DMS53 (cell line): ENCODE data around the gene CXCL8.
"Not testable (repeated sequence)": the region's sequence is repeated elsewhere in the genome, so short reads cannot be mapped to it uniquely, and the experiment has no call there.

Experiments used
- DNase-seq: peaks from one replicate; lab custom pipeline; 2025; lab: John Stamatoyannopoulos, UW

Gene CXCL8

DNA sequence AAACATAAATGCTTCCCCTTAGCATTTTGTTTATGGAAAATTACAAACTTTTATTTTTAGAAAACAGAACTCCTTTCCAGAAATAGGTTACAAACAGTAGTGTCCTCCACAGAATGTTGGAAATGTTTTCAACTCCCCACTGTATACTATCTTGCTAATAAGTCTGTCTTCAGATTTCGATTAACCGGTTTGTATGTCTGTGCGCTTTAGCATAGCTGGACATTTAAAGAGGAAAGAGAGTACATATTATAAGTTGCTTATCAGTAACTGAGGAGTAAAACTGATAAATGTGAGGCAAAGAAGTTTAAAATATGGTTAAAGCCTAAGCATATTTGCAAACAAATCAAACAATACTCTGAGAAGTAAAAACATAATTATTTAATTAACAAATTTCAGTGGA lies 3.4 kb downstream of the CXCL8 start:
- DNase-seq = no peak

DNA sequence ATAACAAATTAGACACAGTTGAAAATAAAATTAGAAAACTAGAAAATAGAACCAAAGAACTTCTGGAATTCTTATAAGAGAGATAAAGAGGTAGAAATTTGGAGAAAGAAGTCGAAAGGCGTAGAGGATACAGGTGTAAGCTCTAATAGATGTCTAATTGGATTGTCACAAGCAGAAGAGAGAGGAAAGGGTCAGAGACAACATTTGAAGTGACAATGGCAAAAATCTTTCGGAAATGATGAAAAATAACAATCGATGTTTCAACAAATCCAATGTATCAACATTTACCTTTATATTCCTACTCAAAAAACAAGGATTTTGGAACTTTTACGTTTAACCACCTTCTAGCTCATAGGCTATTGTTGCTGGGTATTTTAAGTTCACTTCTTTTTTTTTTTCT lies 3.8 kb downstream of the CXCL8 start:
- DNase-seq = no peak

DNA sequence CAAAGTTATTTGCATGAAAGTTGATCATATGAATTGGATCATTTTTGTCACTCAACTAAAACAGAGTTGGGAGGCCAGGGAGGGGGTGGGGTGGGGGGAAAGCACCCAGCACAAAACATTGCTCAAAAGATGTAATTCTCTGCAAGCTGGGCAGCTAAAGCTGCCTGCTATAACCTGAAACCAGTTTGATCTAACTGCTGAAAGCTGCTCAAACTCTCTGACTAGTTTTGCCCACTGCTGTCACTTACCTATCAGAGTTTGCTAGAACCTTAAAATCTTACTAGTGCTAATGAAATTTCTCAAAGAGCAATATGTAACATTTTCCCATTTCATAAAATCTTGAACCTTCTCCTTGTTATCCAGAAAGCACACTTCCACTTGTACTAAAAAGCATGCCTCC lies 10.4 kb downstream of the CXCL8 start:
- DNase-seq = no peak

- DNase-seq = no peak
Observed at GRCh38 chr4:73751166-73751565, 10.8 kb downstream of the CXCL8 start.

DNA sequence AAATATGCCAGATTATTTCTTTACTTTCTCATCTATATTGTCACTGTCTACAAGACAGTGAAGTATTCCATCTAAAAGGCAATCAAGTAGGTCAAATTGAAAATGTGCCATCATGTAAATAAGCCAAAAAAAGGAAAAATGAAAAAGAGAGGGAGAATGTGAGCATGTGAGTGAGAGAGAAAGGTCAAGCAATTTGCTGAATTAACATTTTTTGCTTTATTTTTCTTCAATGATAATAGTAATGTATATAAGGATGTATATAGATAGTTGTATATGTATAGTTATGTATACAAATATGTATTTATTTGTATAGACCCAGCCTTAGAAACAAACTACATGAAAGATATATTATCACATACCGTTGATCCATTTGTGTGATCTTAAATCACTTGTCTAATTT lies 11.5 kb downstream of the CXCL8 start:
- DNase-seq = no peak

DNA sequence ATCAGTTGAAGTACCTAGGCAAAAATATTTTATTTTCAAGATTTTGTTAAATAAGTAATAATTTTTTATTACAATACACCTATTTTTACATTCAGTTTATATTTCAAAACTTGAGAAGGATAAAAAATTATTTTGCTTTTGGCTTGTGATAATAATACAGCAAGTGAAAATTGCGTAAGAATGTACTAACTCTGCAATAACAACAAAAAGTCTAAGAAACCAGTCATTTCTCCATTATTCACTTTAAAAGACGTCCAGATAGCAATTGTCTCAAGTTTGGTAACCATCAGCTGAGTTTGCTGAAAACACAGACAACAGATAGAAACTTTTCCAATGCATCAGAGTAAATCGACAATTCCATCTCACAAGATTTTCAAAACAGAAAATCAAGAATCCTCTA lies 12.1 kb downstream of the CXCL8 start:
- DNase-seq = no peak

DNA sequence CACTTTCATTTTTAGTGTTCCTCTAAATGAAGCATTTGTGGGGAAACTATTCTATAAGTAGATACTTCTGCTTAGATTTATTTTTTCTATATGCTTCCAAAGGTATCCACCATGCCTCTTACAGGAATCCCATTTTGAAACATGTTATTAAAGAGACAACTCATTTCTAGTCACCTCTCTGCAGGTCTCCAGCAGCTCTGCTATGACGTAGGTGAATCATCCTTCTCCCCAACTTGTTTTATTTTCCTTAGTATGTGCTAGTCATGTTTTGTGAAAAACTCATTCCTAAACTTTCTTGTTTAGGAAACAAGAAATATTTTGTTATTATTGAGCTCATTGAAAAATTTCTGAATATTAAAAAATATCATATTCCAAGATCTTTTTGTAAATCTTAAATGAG lies 12.8 kb downstream of the CXCL8 start:
- no peak for DNase-seq

DNA sequence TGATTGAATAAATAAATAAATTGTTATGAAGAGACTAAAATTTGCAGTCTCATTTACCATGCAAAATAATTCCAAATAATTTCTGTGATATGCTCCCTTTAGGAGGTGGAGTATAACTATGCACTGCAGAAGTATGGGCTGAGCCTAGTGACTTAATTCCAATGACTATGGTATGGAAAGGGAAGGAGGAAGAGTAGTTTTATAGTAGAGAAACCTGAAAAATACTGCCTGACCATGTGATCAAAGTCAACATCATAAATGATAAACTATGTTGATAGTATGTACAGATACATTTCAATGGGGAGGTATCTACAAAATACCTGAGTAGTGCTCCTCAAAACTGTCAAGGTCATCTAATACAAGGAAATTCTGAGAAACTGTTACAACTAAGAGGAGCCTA lies 14.6 kb downstream of the CXCL8 start:
- DNase-seq = no peak

DNA sequence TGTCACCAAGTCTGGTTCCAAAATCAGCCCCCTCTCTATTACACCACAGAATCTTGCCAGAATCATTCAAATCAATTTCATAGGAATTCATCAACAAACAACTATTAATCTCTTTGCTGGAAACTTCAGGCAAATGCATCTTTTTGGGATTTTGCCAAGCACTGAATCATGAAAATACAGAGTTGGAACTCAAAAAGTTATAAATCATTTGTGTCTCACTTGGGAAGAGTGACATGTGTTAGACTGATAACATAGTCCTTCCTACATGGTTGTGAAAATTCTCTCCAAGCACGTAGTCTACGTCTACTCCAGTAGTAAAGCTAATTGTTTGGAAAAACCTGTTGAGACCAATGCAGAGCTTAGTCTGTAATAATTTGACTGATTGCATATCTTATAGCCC lies 19.0 kb downstream of the CXCL8 start:
- DNase-seq = no peak

DNA sequence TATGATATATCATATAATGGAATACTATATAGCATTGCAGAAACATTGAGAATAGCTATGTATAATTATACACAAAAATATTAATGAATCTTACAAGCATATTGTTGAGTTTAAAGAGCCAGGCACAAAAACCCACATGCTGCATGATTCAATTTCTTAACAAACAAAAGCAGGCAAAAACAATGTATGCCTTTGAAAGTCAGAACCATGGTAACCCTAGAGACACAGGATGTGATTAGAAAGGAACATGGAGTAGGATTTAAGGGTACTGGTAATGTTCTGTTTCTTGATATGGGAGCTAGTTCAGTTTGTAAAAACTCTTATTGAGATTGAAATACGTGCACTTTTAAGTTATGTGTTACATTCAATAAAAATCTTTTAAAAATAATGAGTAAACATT lies 21.5 kb downstream of the CXCL8 start:
- peak; percentile 59 for DNase-seq

- DNase-seq = no peak
Observed at GRCh38 chr4:73762409-73762808, 22.0 kb downstream of the CXCL8 start.

GRCh38 chr4:73763877-73764276 lies 23.5 kb downstream of the CXCL8 start:
- peak; percentile 47 for DNase-seq

- no peak for DNase-seq
Observed at GRCh38 chr4:73764513-73764912, 24.1 kb downstream of the CXCL8 start.

GRCh38 chr4:73765296-73765695 lies 24.9 kb downstream of the CXCL8 start:
- no peak for DNase-seq

- DNase-seq = peak; percentile 90
Observed at GRCh38 chr4:73770917-73771316, 30.5 kb downstream of the CXCL8 start.

DNA sequence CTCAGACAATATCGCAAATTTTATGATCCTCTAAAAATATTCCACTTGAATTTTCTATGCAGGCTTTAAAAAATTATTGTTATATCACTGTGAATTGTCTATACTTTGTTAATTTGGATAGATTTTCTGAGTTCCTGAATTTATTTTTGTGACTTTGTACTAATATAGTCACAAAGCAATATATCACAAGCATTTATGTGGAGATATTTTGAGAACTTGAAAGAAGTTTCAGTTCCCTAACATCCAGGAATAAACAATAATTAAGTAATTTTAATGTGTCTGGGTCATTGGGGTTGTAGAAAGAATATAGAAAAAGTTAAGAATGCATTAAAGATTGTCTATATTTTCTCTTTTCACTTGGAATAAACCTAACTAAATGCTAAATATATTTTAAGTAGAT lies 32.0 kb downstream of the CXCL8 start:
- no peak for DNase-seq

DNA sequence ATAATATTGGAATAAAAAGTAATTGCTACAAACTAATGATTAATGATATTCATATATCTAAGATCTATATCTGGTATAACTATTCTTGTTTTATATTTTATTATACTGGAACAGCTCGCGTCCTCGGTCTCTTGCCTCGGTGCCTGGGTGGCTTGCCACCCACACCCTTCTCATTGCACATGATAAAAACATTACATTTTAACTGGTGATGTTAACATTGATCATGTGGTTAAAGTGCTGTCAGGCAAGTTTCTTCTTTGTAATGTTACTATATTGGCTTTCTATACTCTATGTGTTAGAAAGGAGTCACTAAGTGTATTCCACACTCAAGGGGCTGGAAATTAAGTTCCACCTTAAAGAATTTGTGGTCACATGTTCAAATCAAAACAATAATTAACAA lies 34.0 kb downstream of the CXCL8 start:
- not testable (repeated sequence) for DNase-seq

GRCh38 chr4:73776321-73776729 lies 36.0 kb downstream of the CXCL8 start:
- DNase-seq = peak; percentile 81

DNA sequence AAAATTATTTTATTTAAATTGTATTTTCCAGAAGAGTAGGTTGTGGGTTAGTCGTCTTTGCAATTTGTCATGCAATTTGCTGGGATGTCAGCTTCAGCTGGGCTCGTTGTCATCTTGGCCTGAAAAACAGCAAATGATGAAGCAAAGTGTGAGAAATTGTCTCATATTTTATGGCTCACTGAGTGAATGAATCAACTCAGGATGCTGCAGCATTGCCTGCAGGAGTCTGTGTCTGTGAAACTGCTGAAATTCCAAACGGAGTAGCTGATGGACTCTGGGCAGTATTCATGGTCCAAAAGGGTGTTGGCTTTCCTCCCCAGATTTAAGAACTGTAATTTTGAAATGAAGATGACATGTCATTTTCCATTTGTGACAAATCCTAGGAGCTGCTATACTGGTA lies 37.2 kb downstream of the CXCL8 start:
- DNase-seq = peak; percentile 3

GRCh38 chr4:73780243-73780642 lies 39.9 kb downstream of the CXCL8 start:
- no peak for DNase-seq

- no peak for DNase-seq
Observed at GRCh38 chr4:73780834-73781233, 40.5 kb downstream of the CXCL8 start.

- DNase-seq = no peak
Observed at GRCh38 chr4:73788411-73788810, 48.0 kb downstream of the CXCL8 start.
